Inferior parietal cortex (tissue), 1 donor: ENCODE data around the gene HAND1.

Experiments
- DNase-seq: peaks from one replicate; pipeline ENCODE4 v3.0.0-alpha.2; 2016; ENCODE audit errors: extremely low spot score

Gene HAND1

GRCh38 chr5:154459015-154459414 lies 19.0 kb downstream of the HAND1 start:
- no peak for DNase-seq

- no peak for DNase-seq
Measured at GRCh38 chr5:154456540-154456939, 21.5 kb downstream of the HAND1 start.

GRCh38 chr5:154455585-154455984 lies 22.4 kb downstream of the HAND1 start:
- DNase-seq, result no peak

GRCh38 chr5:154451957-154452356 lies 26.1 kb downstream of the HAND1 start:
- DNase-seq, result no peak

GRCh38 chr5:154449786-154450185 lies 28.2 kb downstream of the HAND1 start:
- DNase-seq, result no peak

- DNase-seq, result no peak
Measured at GRCh38 chr5:154447089-154447725, 30.8 kb downstream of the HAND1 start.

- peak; percentile 16 for DNase-seq
Measured at GRCh38 chr5:154446195-154447088, 31.6 kb downstream of the HAND1 start.

- DNase-seq, result peak; percentile 95
Measured at GRCh38 chr5:154445422-154446194, 32.4 kb downstream of the HAND1 start, which contains the start of gene SAP30L. Gene SAP30L (plus strand): TSS chr5:154445997. CDS start chr5:154446605, 608 bp downstream.

GRCh38 chr5:154444556-154445421 lies 33.2 kb downstream of the HAND1 start:
- no peak for DNase-seq

GRCh38 chr5:154442801-154443200 lies 35.2 kb downstream of the HAND1 start:
- no peak for DNase-seq

- DNase-seq, result no peak
Measured at GRCh38 chr5:154440540-154440939, 37.5 kb downstream of the HAND1 start.

- no peak for DNase-seq
Measured at GRCh38 chr5:154437281-154437965, 40.6 kb downstream of the HAND1 start.

- DNase-seq, result no peak
Measured at GRCh38 chr5:154435226-154435625, 42.8 kb downstream of the HAND1 start.

- DNase-seq, result no peak
Measured at GRCh38 chr5:154430961-154431630, 46.9 kb downstream of the HAND1 start.

GRCh38 chr5:154430466-154430865 lies 47.6 kb downstream of the HAND1 start:
- DNase-seq, result no peak

GRCh38 chr5:154429341-154429740 lies 48.7 kb downstream of the HAND1 start:
- no peak for DNase-seq

GRCh38 chr5:154428208-154428607 lies 49.8 kb downstream of the HAND1 start:
- no peak for DNase-seq
